Spinal cord (tissue), 10 donors: ENCODE data around the gene TMC8. TPM values are rescaled to one million over a fixed set of nuclear protein-coding genes. Genes with fewer than 3 reads are reported as not detected.
"Not testable (repeated sequence)": the region's sequence is repeated elsewhere in the genome, so short reads cannot be mapped to it uniquely, and the experiment has no call there.

ENCODE experiments used
- DNase-seq, 6 donors: peaks; one replicate each; pipeline versions ENCODE4 v3.0.0 to v3.0.0-alpha.2; 2013 to 2015; ENCODE audit warnings: low spot score in 6 of 6, low read depth in 4 of 6
- H3K27ac ChIP-seq: one replicate; pipeline ENCODE4 v1.5.1; 2013; ENCODE audit warnings: low read depth, low read length, control low read depth
- H3K27me3 ChIP-seq: one replicate; pipeline ENCODE4 v1.6.1; 2013; ENCODE audit warnings: low read length; ENCODE audit not compliant: control insufficient read depth, insufficient read depth
- H3K36me3 ChIP-seq: one replicate; pipeline ENCODE4 v1.6.1; 2013; ENCODE audit warnings: low read length; ENCODE audit not compliant: control insufficient read depth, insufficient read depth
- H3K4me1 ChIP-seq: one replicate; pipeline ENCODE4 v1.6.1; 2013; ENCODE audit warnings: low read length; ENCODE audit not compliant: control insufficient read depth, insufficient read depth
- H3K4me3 ChIP-seq: one replicate; pipeline ENCODE4 v1.5.1; 2013; ENCODE audit warnings: low read depth, low read length, control low read depth
- H3K9me3 ChIP-seq: one replicate; pipeline ENCODE4 v1.6.1; 2013; ENCODE audit warnings: low read length; ENCODE audit not compliant: control insufficient read depth, insufficient read depth
- WGBS: methylation state at CpG from one replicate; pipeline ENCODE4 v1.1.5; 2013; ENCODE audit warnings: missing lambda C conversion rate; ENCODE audit not compliant: insufficient coverage; 5-methylcytosine and 5-hydroxymethylcytosine counted together
- long read RNA-seq, 4 donors: transcript quantifications; one replicate each; lab custom pipeline, GENCODE V29; 2026
- polyA plus RNA-seq, 2 donors: library from polyadenylated mRNA; unstranded; fragments of 120-200 nt; gene quantifications; one replicate each; pipeline ENCODE4 v1.2.1, GENCODE V29; 2013; ENCODE audit not compliant: insufficient read length in 2 of 2
- total RNA-seq, 2 donors: library from RNA; depleted of rRNA in 1 of 2; stranded (reverse); fragments of 120-200 nt in 1 of 2; fragments of >200 nt in 1 of 2; gene quantifications; one replicate each; pipeline versions ENCODE4 v1.2.3 to v1.2.4, GENCODE V29; 2013 to 2014
- donor health status: healthy.

TMC8 gene
- total RNA-seq (1 to 10 TPM; 2.0 to 2.2 TPM), polyA plus RNA-seq (1 to 10 TPM; 5.6 to 6.0 TPM)
- long read RNA-seq, donor 1 = 0 reads
- long read RNA-seq, donor 2 = 0 reads
- long read RNA-seq, donor 3 = 0 reads
- long read RNA-seq, donor 4 = 0 reads

DNA sequence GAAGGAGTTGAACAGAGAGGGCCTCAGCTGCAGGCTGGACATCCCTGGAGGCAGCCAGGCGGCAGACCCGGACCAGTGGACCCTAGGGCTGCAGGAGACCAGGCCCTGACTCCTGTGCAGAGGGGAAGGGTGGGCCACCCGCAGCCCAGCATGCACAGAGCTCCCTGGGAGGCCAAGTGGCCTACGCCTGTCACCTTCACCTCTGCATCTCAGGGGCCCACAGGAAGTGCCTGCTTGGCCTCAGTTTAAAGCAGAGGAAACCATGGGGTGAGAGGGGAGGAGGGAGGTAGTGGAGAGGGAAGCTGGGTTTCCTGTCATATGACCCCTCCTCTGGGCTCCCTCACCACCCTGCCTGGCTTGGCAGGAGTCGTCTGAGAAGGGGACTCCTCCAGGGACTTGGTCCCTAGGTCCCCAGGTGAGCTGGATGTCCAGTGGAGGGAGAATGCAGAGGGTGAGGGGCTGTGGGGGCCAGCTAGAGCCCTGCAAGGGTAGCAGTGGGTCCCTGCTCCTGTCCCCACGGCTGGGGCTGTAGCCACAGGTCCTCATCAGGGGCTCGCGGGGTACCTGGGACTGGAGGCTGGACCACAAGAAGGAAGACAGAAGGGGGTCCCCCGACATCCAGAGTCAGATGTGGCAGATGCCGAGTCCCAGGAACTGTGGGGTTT is at the start of gene TMC8:
Gene TMC8 (plus strand): TSS at position 335 of the 665 bp plus-strand sequence. CDS start 818 bp downstream, outside the sequence.
- Histone ChIP-seq H3K27me3 (peaks cover 70% of the 10 kb centered on the region), H3K4me1 (peaks cover 67% of the 10 kb centered on the region), H3K27ac (no peak within 1 kb of the TSS), H3K4me3 (peak within 1 kb of the TSS; percentile 12), H3K9me3 (no peaks in the 10 kb centered on the region), H3K36me3 (peaks cover 6% of the 10 kb centered on the region)
- no peak for DNase-seq
- WGBS = 82% methylated on average over 10 of the region's 10 CpGs

DNA sequence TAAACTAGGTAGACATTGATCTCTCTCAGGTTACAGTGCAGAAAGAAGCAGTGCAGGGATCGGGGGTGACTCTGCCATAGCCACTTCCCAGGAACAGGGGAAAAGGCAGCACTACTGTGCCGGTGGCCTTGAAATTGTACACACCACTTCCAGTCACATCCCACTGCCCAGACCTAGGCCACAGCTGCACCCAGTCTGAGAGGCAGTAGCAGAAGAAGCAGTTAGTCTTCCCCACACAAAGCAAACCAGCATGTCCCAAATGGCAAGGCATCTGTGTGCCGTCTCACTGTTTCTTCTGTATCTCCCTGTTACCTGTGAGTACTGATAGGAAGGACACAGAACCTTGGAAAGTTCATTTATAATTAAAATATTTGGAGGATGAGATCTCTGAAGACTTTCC is 49.0 kb upstream of the TMC8 start:
- Histone ChIP-seq H3K4me1 (peaks cover 5% of the 10 kb centered on the region), H3K27me3 (no peaks in the 10 kb centered on the region), H3K9me3 (no peaks in the 10 kb centered on the region), H3K4me3 (no peak overlapping the region), H3K27ac (no peak overlapping the region), H3K36me3 (peaks cover 52% of the 10 kb centered on the region)
- no peak for DNase-seq
- WGBS = 86% methylated on average over 2 of the region's 3 CpGs

GRCh38 chr17:78082355-78082872 is 48.2 kb upstream of the TMC8 start:
- not testable (repeated sequence) for H3K27ac ChIP-seq, H3K27me3 ChIP-seq, H3K4me3 ChIP-seq, H3K4me1 ChIP-seq, H3K9me3 ChIP-seq
- peak in 1 of 6 donors; percentile 69 for DNase-seq
- H3K36me3 ChIP-seq = peaks cover 56% of the 10 kb centered on the region
- WGBS = 14% methylated on average over 2 of the region's 5 CpGs

DNA sequence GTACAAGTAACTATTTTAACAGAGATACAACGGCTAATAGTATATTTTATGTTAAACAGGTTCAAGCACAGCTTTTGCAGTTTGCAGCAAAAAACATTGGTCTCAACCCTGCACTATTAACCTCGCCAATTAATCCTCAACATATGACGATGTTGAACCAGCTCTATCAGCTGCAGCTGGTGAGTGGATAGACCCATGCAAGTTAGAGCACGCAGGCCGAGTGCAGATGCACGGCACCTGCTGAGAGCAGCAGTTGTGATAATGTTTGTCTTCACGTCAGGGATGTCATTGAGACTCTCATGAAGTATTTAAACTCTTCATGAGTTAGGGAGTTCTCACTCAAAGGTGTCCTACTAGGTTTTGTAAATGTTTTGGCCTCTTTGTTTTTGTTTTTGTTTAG is 47.6 kb upstream of the TMC8 start:
- WGBS = 59% methylated on average over 6 of the region's 7 CpGs
- H3K4me1 ChIP-seq = peaks cover 5% of the 10 kb centered on the region
- no peak overlapping the region for H3K27ac ChIP-seq
- no peak overlapping the region for H3K4me3 ChIP-seq
- H3K27me3 ChIP-seq = no peaks in the 10 kb centered on the region
- no peaks in the 10 kb centered on the region for H3K9me3 ChIP-seq
- peak in 2 of 6 donors; percentile 26 to 71 for DNase-seq
- H3K36me3 ChIP-seq = peaks cover 55% of the 10 kb centered on the region

- H3K36me3 ChIP-seq = peaks cover 52% of the 10 kb centered on the region
- no peaks in the 10 kb centered on the region for H3K27me3 ChIP-seq
- no peak for DNase-seq
- no peak overlapping the region for H3K4me3 ChIP-seq
- no peak overlapping the region for H3K27ac ChIP-seq
- WGBS = 98% methylated on average over 13 of the region's 13 CpGs
- H3K9me3 ChIP-seq = no peaks in the 10 kb centered on the region
- peaks cover 5% of the 10 kb centered on the region for H3K4me1 ChIP-seq
These were observed 43.8 kb upstream of the TMC8 start for GRCh38 chr17:78086740-78087139.

GRCh38 chr17:78088529-78088928 is 42.0 kb upstream of the TMC8 start:
- 100% methylated on average over 1 of the region's 1 CpG for WGBS
- no peaks in the 10 kb centered on the region for H3K27me3 ChIP-seq
- DNase-seq = no peak
- no peaks in the 10 kb centered on the region for H3K4me1 ChIP-seq
- H3K27ac ChIP-seq = no peak overlapping the region
- no peaks in the 10 kb centered on the region for H3K9me3 ChIP-seq
- no peak overlapping the region for H3K4me3 ChIP-seq
- peaks cover 59% of the 10 kb centered on the region for H3K36me3 ChIP-seq

DNA sequence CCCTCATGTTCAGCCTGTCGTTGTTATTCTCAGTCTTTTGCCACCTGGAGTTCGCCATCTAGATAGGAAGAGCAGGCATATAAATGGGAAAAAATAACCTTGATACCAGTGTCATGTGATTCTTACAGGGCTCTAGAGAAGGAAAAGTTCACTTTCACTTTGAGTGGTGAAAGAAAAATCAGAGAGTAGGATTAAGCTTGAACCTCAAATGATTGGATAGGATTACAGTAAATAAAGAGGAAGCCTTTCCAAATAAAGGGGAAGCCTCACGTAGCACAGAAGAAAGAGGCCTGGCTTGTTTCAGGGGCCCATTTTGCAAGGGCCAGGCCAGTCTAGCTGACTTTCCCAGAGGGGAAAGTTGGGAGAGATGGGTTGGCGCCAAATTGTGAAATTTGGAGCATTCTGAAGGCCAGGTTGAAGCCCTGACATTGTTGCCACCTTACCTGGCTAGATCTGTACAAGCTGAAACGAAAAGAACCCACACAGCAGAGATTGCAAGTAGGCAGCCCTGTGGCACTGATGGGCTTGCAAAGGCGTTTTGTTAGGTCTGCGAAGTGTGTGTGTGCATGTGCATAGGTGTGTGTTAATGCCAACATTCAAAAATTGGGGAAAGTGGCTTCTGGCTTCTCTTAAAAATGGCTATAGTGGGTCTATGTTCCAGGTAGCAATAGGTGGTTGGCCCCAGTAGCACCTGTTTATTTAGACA is 40.8 kb upstream of the TMC8 start:
- WGBS = 98% methylated on average over 7 of the region's 7 CpGs
- Histone ChIP-seq H3K36me3 (peaks cover 61% of the 10 kb centered on the region), H3K27me3 (no peaks in the 10 kb centered on the region), H3K4me3 (no peak overlapping the region), H3K4me1 (no peaks in the 10 kb centered on the region), H3K27ac (no peak overlapping the region), H3K9me3 (no peaks in the 10 kb centered on the region)
- DNase-seq = no peak

DNA sequence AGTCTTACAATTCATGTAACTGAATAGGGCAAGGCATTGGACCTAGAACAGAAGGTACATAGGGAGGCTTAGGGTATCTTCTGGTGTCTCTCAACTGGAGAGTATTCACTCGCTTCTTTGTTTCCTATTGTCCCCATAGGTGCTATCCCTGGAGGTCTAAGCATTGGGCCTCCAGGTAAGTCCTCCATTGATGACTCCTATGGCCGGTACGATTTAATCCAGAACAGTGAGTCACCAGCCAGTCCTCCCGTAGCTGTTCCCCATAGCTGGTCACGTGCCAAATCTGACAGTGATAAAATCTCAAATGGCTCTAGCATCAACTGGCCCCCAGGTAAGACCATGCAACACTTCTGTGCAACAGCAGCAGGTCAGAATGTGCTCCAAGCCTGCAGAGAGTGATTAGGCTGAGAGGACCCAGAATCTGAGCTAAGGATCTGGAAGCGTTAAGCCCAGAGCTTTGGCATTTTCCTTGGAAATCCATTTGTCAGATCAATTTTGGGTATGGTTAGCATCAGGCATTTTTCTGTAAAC is 37.7 kb upstream of the TMC8 start:
- peaks cover 73% of the 10 kb centered on the region for H3K36me3 ChIP-seq

GRCh38 chr17:78095035-78095434 is 35.5 kb upstream of the TMC8 start:
- Histone ChIP-seq H3K27me3 (no peaks in the 10 kb centered on the region), H3K27ac (no peak overlapping the region), H3K4me1 (no peaks in the 10 kb centered on the region), H3K4me3 (no peak overlapping the region), H3K36me3 (peaks cover 84% of the 10 kb centered on the region), H3K9me3 (no peaks in the 10 kb centered on the region)
- 92% methylated on average over 6 of the region's 6 CpGs for WGBS
- DNase-seq = no peak

More for the DNA sequence above, 37.7 kb upstream of the TMC8 start:
- H3K4me1 ChIP-seq = no peaks in the 10 kb centered on the region
- DNase-seq = no peak
- H3K27ac ChIP-seq = no peak overlapping the region
- no peaks in the 10 kb centered on the region for H3K9me3 ChIP-seq
- H3K4me3 ChIP-seq = no peak overlapping the region
- WGBS = 96% methylated on average over 6 of the region's 6 CpGs
- no peaks in the 10 kb centered on the region for H3K27me3 ChIP-seq
